Cardiac muscle cell (in vitro differentiated cells and primary cell): ENCODE data around the gene FGFR2. TPM values are rescaled to one million over a fixed set of nuclear protein-coding genes. Genes with fewer than 3 reads are reported as not detected.
A peak's percentile ranks its signal among the peaks of the same experiment; 100 is the strongest.

Source experiments
- DNase-seq, 2 donors: peaks; one replicate each; pipeline versions ENCODE4 v3.0.0 to v3.0.0-alpha.2; 2010 to 2017; ENCODE audit warnings: low read depth in 1 of 2, low spot score in 1 of 2
- H3K27ac ChIP-seq: fragments of 200-600 bp; sonication (generic); 2 replicates; pipeline ENCODE4 v1.5.1; 2016
- H3K27me3 ChIP-seq: fragments of 200-600 bp; sonication (generic); 2 replicates; pipeline ENCODE4 v1.6.0; 2016; ENCODE audit warnings: control low read depth
- H3K36me3 ChIP-seq: fragments of 200-600 bp; sonication (generic); 2 replicates; pipeline ENCODE4 v1.5.1; 2016; ENCODE audit warnings: control low read depth
- H3K4me1 ChIP-seq: fragments of 200-600 bp; sonication (generic); 2 replicates; pipeline ENCODE4 v1.8.1; 2017; ENCODE audit warnings: low read depth, mild to moderate bottlenecking, mixed run types
- H3K4me3 ChIP-seq: fragments of 200-600 bp; sonication (generic); 2 replicates; pipeline ENCODE4 v1.5.1; 2016; ENCODE audit warnings: mild to moderate bottlenecking
- H3K9me3 ChIP-seq: fragments of 200-600 bp; sonication (generic); 2 replicates; pipeline ENCODE4 v1.5.1; 2017; ENCODE audit warnings: low read depth, mild to moderate bottlenecking, control low read depth
- polyA plus RNA-seq: library from polyadenylated mRNA; unstranded; fragments of >200 nt; fragmentation: Nextera tagmentation; extraction: Ambion mirVana; gene quantifications from 2 replicates; pipeline ENCODE4 v1.2.1, GENCODE V29; 2016
- total RNA-seq: library from RNA; depleted of rRNA; stranded (reverse); fragments of >200 nt; gene quantifications from 2 replicates; pipeline ENCODE4 v1.2.3, GENCODE V29; 2016
- TF ChIP-seq, protein P1 (sequence below): IDR thresholded peaks from 2 replicates; pipeline ENCODE4 v1.5.1; 2012; ENCODE audit warnings: low read depth, mild to moderate bottlenecking, low read length

The FGFR2 gene
- total and polyA plus RNA-seq, 2 experiments from 2014 or later, result 47.5 to 50.6 TPM

DNA sequence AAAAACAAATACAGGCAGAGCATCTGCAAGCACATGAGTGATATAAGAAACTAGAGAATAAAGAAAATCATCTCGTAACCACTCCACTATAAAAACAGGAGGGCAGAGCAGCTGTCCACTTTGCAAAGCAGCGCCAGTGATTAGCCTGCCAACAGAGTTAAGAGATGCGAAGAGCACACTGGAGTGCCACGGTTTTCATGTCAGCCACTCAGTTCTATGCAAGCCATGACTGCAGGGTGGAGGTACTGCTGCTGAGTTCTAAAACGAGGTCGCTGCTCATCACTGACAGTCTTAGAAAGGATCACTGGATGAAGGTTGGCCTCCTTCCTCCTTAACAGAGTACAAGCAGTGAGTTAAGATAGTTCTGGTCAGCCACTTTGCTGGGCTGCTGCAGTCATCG, 58.5 kb downstream of the FGFR2 start:
- H3K36me3 ChIP-seq, result peaks cover 18% of the 10 kb centered on the region
- no peaks in the 10 kb centered on the region for H3K27me3 ChIP-seq
- H3K9me3 ChIP-seq, result no peaks in the 10 kb centered on the region
- H3K4me3 ChIP-seq, result no peak overlapping the region
- peaks cover 16% of the 10 kb centered on the region for H3K4me1 ChIP-seq
- TF ChIP-seq, protein P1, sequence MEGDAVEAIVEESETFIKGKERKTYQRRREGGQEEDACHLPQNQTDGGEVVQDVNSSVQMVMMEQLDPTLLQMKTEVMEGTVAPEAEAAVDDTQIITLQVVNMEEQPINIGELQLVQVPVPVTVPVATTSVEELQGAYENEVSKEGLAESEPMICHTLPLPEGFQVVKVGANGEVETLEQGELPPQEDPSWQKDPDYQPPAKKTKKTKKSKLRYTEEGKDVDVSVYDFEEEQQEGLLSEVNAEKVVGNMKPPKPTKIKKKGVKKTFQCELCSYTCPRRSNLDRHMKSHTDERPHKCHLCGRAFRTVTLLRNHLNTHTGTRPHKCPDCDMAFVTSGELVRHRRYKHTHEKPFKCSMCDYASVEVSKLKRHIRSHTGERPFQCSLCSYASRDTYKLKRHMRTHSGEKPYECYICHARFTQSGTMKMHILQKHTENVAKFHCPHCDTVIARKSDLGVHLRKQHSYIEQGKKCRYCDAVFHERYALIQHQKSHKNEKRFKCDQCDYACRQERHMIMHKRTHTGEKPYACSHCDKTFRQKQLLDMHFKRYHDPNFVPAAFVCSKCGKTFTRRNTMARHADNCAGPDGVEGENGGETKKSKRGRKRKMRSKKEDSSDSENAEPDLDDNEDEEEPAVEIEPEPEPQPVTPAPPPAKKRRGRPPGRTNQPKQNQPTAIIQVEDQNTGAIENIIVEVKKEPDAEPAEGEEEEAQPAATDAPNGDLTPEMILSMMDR, result no peak
- no peak overlapping the region for H3K27ac ChIP-seq
- no peak for DNase-seq

DNA sequence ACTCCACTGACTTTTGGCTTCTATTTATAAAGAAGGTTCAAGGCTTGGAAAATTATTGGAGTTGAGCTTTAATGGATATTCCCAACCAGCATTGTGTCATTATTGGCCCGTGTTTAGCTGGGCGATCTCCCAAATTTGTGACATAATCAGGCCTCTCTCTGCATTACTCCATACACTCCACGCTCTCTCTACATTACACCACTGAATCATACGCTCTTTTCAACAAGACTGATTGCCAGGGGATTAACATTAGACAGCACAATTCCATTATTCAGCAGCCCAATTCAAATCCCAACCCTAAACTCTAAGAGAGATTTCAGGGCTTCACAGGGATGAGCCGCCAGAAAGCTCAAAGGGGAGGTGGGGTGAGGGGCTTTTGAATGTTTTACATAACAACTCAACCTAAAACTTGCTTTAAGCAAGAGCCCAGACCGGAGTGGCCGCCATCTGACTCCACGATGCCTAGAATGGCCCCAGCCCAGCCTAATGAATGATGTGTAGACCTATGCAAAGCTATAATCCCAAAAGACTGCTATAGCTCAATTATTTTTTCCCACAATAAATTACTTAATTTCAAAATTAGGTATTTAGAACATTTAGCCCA, 61.8 kb downstream of the FGFR2 start:
- peaks cover 16% of the 10 kb centered on the region for H3K4me1 ChIP-seq
- H3K27ac ChIP-seq, result no peak overlapping the region
- H3K36me3 ChIP-seq, result peaks cover 20% of the 10 kb centered on the region
- TF ChIP-seq, protein P1, result no peak
- no peaks in the 10 kb centered on the region for H3K9me3 ChIP-seq
- H3K27me3 ChIP-seq, result no peaks in the 10 kb centered on the region
- DNase-seq, result peak in 1 of 2 donors; percentile 37
- no peak overlapping the region for H3K4me3 ChIP-seq

DNA sequence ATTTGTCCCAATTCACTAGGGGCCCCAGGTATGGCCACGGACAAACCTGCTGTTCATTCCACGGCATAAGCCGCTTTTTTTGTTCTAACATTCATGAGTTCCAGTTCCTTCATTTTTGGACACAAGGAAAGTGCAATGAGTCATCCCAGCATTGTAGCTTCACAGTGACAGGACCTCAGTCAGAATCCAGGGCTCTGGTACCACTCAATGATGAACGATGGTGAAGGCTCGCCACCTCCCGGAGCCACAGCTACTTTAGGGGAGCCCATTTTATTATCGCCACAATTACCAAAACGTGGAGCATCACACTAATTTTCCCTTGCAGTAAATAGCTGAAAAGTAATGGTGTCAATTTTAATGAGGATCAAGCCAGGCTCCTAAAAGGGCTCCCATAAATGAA, 62.9 kb downstream of the FGFR2 start:
- H3K4me1 ChIP-seq, result peaks cover 9% of the 10 kb centered on the region
- peaks cover 20% of the 10 kb centered on the region for H3K36me3 ChIP-seq
- H3K4me3 ChIP-seq, result no peak overlapping the region
- no peaks in the 10 kb centered on the region for H3K9me3 ChIP-seq
- DNase-seq, result no peak
- TF ChIP-seq, protein P1, result no peak
- H3K27ac ChIP-seq, result no peak overlapping the region
- no peaks in the 10 kb centered on the region for H3K27me3 ChIP-seq

DNA sequence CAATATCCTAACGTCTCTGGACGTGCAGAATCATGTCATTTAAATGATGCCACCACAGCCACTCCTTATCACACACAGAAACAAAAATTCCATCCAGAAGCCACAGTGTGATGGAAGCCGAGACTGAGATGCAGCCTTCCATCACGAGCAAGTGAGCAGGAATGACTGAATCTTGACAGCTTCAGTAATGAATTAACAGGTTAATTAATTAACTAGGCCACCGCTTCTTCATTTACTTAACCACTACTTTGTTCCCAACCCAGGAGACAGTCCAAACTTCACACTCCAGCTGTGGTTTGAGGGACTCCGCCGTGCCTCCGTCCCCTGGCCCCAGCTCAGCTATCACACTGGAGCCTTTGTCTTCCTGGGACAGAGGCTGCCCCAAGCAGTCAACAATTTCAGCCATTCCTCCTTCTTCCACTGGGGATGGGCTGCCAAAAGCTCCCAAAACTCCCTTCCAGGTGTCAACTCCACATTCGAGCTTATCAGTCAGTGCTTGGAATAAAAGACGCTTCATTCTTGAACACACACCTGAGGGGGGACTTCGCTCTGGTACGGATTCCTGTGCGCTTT, 65.9 kb downstream of the FGFR2 start:
- H3K4me1 ChIP-seq, result peaks cover 8% of the 10 kb centered on the region

DNA sequence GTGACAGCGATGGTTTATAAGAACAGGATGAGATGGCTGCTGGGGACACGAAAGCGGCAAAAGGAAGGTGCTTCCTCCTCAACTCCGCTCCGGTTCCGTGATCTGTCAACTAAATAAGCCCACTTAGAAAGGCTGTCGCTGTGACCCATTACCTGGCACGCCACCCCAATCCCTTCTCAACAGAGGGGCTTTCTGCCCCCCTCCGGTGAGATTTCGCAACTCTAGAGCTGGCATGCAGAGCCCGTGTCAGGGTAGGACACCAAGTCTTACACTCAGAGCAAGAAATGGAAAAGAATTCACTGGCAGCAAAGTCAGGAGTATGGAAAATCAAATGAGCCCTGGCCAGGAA, 66.4 kb downstream of the FGFR2 start:
- TF ChIP-seq, protein P1, result no peak
- Histone ChIP-seq H3K27ac (no peak overlapping the region), H3K4me3 (no peak overlapping the region), H3K4me1 (peaks cover 12% of the 10 kb centered on the region), H3K9me3 (no peaks in the 10 kb centered on the region), H3K27me3 (no peaks in the 10 kb centered on the region), H3K36me3 (peaks cover 4% of the 10 kb centered on the region)
- DNase-seq, result no peak

More for the DNA sequence above, 65.9 kb downstream of the FGFR2 start:
- peaks cover 9% of the 10 kb centered on the region for H3K36me3 ChIP-seq
- DNase-seq, result no peak
- no peaks in the 10 kb centered on the region for H3K9me3 ChIP-seq
- no peak overlapping the region for H3K27ac ChIP-seq
- no peaks in the 10 kb centered on the region for H3K27me3 ChIP-seq
- TF ChIP-seq, protein P1, result no peak
- no peak overlapping the region for H3K4me3 ChIP-seq
